K562 treated with DMSO at 1 percent for 12 hours (cell line): Measurements from ENCODE around the gene LMAN1L. TPM values are rescaled to one million over a fixed set of nuclear protein-coding genes. Genes with fewer than 3 reads are reported as not detected.

Experiments used
- total RNA-seq: library from RNA; unstranded; fragments of 300-600 nt; gene quantifications from 2 replicates; pipeline ENCODE4 v1.2.3, GENCODE V29; 2022; ENCODE audit not compliant: insufficient read depth

The LMAN1L gene
- not detected in 2 replicates for total RNA-seq

DNA sequence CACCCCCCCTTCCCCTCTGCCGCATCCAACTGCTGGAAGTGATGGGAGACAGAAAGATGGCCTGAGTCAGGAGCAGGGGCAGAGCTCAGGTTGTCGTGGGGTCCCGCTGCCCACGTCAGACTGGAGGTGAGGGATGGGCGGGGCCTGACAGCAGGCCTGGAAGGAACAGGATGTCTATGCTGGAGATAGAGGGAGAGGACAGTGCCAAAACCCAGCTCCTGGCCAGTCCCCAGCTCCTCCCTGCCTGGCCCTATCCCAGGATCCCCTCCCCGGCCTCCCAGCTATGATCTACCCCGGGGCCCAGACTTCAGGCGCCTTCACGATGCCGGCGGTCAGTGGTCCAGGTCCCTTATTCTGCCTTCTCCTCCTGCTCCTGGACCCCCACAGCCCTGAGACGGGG is at the start of gene LMAN1L:
TSS of gene LMAN1L (plus strand) at position 303 of the 400 bp plus-strand sequence. CDS start at position 323, 20 bp downstream.

DNA sequence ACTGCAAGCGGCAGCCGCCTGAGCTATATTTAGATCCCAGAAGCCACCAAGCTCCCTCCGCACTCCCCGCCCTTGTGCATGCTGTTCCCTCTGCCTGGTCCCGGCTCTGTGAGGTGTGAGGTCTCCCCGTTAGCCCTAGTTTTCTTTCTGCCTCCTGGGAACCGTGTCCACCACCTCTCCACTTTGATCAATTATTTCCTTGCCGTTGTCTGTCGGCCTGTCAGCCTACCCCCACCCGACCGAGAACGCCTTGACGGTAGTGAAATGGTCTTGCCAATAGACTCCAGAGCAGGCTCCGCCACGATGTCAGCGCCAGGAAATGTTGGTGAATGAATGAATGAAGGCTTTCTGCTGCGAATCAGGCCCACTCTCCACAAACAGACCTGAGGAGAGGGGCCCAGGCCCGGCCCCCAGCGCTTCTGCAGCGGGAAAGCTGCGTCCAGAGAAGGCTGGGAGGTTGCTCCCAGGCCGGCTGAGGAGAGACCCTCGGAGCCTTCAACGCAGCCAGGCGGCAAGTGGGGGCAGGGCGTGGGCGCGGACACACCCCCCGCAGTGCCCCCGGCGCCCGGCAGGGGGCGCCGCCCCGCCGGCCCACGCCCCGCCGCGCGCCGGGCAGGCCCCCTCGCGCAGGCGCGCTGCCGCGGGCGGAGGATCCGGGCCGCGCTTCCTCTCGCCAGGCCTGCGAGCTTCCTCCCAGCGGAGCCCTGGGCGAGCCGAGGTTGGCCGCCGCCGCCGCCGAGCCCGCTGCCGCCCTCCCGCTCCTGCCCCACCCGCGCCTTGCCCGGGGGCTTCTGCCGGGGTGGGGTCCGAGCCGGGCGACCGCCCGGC is 31.0 kb upstream of the LMAN1L start, which contains the start of gene CSK:
TSS of gene CSK (plus strand) at position 650 of the 828 bp plus-strand sequence. CDS start 16,218 bp downstream, outside the sequence.

DNA sequence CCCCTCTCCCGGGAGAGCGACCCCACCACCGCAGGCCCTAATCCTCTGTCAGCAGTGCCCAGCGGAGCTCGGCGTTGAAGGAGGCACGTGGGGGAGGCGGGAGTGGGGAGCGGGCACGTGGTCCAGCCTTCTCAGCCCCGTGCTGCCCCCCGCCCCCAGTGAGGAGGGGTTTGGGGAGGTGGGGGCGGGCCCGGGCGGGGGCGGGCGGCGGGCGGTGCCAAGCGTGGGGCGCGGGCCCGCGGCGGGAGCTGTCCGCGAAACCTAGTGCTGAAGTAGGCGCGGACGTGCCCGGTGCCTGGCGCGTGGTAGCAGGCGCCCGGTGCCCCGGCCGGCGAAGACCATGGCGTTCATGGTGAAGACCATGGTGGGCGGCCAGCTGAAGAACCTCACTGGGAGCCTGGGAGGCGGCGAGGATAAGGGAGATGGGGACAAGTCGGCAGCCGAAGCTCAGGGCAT is 13.8 kb downstream of the LMAN1L start, which contains the start of gene CPLX3:
TSS of gene CPLX3 (plus strand) at position 264 of the 456 bp plus-strand sequence. CDS start at position 341, 77 bp downstream.

DNA sequence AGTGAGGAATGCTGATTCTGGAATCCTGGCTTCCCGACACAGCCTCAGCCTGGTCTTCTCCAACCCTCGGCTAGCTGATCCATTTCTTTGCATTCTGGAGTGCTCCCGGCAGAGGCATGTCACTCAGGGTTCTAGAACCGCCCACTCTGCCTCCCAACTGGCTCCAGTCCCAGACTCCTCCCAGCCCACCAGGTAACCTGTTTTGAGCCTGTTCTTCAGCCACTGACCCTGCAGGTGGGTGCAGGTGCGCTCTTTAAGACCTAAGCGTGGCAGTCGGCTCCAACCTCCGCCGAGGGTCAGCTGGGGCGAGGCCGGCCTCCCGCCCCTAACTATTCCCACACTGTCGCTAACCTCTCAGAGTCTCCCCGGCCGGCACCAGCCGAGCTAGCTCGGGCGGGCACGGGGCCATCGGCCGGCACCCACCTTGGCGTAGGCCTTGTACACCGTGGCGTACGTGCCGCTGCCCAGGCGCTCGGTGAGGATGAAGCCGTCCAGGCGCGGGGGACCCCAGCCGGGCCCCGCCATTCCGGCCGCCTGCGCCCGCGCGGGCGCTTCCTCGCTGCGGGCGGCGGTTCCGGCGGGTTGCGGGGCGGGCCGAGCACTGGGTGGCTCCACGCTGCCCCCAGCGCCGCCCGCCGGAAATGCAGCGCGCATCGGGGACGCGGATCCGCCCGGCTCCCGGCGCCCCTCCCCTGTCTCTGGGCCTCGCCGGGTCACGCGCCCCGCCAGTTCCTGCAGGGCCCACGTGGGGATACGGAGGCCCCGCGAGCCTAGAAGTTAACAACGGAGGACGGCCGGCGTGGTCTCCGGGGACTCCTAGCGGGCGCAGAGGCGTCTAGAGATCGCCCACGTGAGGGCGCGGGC is 30.2 kb downstream of the LMAN1L start, which contains the start of gene ULK3:
TSS of gene ULK3 (minus strand) at position 576 of the 864 bp plus-strand sequence. CDS start at position 525, 51 bp downstream.

DNA sequence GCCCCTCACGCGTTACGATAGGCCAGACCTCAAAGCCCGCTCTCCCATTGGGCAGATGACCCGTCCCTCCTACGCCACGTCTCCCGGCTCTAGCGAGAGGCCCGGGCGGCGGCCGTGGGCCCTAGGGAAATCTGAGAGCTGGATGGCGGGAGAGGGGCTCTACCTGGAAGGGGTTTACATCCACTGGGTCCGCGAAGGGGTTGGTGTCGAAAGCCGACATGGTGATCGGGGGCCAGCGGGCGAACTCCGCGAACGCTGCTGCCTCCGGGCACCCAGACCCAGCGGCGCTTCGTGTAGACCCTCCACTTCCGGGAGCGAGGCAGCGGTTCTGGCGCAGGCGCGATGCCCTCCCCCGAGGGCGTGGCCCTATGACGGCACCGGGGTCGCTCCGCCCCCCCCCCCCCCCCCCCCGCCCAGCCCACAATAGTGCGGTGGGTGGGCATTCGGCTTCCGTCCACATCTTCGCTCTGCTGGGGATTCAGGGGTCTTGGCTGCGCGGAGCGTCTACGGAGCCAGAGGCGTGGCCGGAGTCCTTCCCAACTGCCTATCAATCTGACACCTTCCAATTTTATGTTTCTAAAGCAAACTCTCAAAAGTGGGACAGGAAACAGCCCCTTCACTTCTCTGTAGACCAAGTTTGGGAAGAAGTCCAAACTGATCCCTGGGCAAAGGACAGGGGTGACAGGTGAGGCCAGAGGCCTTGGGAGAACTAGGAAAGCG is 60.6 kb downstream of the LMAN1L start, which contains the start of gene SCAMP2:
TSS of gene SCAMP2 (minus strand) at position 330 of the 720 bp plus-strand sequence. CDS start at position 220, 110 bp downstream.

Other genes with a start within 250 kb of the LMAN1L start
- gene CLK3, start 197.0 kb upstream of the LMAN1L start, total RNA-seq = 48.1 and 97.3 TPM in 2 replicates
- gene EDC3, start 116.8 kb upstream of the LMAN1L start, total RNA-seq = 30.0 and 49.7 TPM in 2 replicates
- gene CYP1A1, start 87.3 kb upstream of the LMAN1L start, total RNA-seq = not detected in 2 replicates
- gene CYP1A2, start 64.0 kb upstream of the LMAN1L start, total RNA-seq = not detected in 2 replicates
- 51.2 and 67.2 TPM in 2 replicates for gene CSK, start 30.8 kb upstream of the LMAN1L start, total RNA-seq
- not detected in 2 replicates for gene CPLX3, start 13.8 kb downstream of the LMAN1L start, total RNA-seq
- gene ULK3, start 30.3 kb downstream of the LMAN1L start, total RNA-seq = 31.8 and 49.5 TPM in 2 replicates
- gene SCAMP2, start 60.5 kb downstream of the LMAN1L start, total RNA-seq = 48.7 and 76.7 TPM in 2 replicates
- 13.0 and 24.7 TPM in 2 replicates for gene MPI, start 77.2 kb downstream of the LMAN1L start, total RNA-seq
- 8.9 and 36.7 TPM in 2 replicates for gene FAM219B, start 94.0 kb downstream of the LMAN1L start, total RNA-seq
- 399 and 494 TPM in 2 replicates for gene COX5A, start 125.2 kb downstream of the LMAN1L start, total RNA-seq
- 25.0 and 28.0 TPM in 2 replicates for gene RPP25, start 143.9 kb downstream of the LMAN1L start, total RNA-seq
- 0.38 TPM in 1 of 2 replicates, not detected in the other for gene SCAMP5, start 182.7 kb downstream of the LMAN1L start, total RNA-seq
- gene PPCDC, start 210.8 kb downstream of the LMAN1L start, total RNA-seq = 13.2 and 17.0 TPM in 2 replicates